Astrocyte (in vitro differentiated cells and primary cell): ENCODE data around the gene SCFD1.

Experiments
- EZH2 ChIP-seq: IDR thresholded peaks from 2 replicates; pipeline ENCODE4 v1.6.1; 2012; ENCODE audit warnings: mild to moderate bottlenecking, low read length, inconsistent platforms; ENCODE audit not compliant: insufficient read depth
- TF ChIP-seq, protein P1 (sequence below): IDR thresholded peaks from 2 replicates; pipeline ENCODE4 v1.5.1; 2011; ENCODE audit warnings: low read depth, mild to moderate bottlenecking, inconsistent platforms, low read length, moderate library complexity; ENCODE audit not compliant: insufficient read depth

GRCh38 chr14:30678926-30679431 lies 56.9 kb downstream of the SCFD1 start:
- TF ChIP-seq, protein P1, sequence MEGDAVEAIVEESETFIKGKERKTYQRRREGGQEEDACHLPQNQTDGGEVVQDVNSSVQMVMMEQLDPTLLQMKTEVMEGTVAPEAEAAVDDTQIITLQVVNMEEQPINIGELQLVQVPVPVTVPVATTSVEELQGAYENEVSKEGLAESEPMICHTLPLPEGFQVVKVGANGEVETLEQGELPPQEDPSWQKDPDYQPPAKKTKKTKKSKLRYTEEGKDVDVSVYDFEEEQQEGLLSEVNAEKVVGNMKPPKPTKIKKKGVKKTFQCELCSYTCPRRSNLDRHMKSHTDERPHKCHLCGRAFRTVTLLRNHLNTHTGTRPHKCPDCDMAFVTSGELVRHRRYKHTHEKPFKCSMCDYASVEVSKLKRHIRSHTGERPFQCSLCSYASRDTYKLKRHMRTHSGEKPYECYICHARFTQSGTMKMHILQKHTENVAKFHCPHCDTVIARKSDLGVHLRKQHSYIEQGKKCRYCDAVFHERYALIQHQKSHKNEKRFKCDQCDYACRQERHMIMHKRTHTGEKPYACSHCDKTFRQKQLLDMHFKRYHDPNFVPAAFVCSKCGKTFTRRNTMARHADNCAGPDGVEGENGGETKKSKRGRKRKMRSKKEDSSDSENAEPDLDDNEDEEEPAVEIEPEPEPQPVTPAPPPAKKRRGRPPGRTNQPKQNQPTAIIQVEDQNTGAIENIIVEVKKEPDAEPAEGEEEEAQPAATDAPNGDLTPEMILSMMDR: no peak
- no peak for TF ChIP-seq EZH2
